ENCODE results near the gene IMMT. TPM values are rescaled to one million over a fixed set of nuclear protein-coding genes. Genes with fewer than 3 reads are reported as not detected.
A peak's percentile ranks its signal among the peaks of the same experiment; 100 is the strongest.

The IMMT gene
- total RNA-seq, 1 experiment from 2014 or later, result 97.7 TPM

DNA sequence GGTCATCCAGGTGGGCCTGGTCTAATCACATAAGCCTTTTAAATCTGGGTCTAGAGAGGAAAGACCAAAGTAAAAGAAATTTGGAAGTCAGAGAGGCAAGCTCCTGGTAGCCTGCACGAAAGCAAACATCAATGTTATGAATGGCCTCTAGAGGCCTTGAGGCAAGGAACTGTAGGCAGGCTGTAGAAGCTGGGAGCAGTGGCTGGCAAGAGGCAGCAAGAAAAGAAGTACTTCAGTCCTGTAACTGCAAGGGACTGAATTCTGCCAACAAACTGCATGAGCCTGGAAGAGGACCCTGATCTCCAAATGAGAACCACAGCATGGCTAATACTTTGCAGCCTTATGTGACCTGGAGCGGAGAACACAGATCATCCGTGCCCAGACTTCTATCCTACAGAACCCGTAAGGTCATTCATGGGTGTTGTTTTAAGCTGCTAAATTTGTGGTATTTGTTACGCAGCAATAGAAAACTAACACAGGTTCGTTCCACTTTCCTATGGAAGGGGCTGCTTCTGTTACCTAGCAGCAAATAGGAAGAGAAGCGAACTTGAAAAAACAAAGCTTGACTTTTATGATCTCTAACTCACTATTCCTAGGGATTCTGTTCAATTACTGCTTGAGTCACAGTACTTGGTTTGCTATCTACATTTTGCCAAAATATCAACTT lies 1.2 kb downstream of the IMMT start:
- BruUV-seq (replicated peaks), result no TSS peak
- peak overlapping the region; percentile 90 for H3K4me3 ChIP-seq (ENCODE audit: low read length)
- peaks cover 69% of the 10 kb centered on the region for H3K79me2 ChIP-seq (ENCODE audit: low read length)
- intact Hi-C loops (cut with micrococcal nuclease), result loop anchor here (2.0 kb wide), 1 partner anchor 247 kb away; the partner anchor contains the start of gene KDM3A
- H3K4me2 ChIP-seq (ENCODE audit: low read length), result peak overlapping the region; percentile 92
- no peak for ATAC-seq
- H3K4me1 ChIP-seq (ENCODE audit: insufficient read depth, low read length), result peaks cover 20% of the 10 kb centered on the region
- H3K9me3 ChIP-seq (ENCODE audit: low read length), result no peaks in the 10 kb centered on the region
- peaks cover 42% of the 10 kb centered on the region for H4K20me1 ChIP-seq (ENCODE audit: low read length)
- H3F3A ChIP-seq (ENCODE audit: low read length, unreplicated experiment), result no peaks in the 10 kb centered on the region
- peaks cover 10% of the 10 kb centered on the region for H3K36me3 ChIP-seq (ENCODE audit: low read depth, low read length)
- peak; percentile 29 for DNase-seq
- ChIA-PET POLR2A (ENCODE audit: unreplicated experiment) (no interaction called here), CTCF (no interaction called here)
- peak overlapping the region; percentile 98 for H3K9ac ChIP-seq (ENCODE audit: low read length)
- TF ChIP-seq EZH2phosphoT487 (IDR thresholded peaks at IDR 0.05; ENCODE audit: borderline replicate concordance, low read length), result no peak
- TF ChIP-seq, protein P1, sequence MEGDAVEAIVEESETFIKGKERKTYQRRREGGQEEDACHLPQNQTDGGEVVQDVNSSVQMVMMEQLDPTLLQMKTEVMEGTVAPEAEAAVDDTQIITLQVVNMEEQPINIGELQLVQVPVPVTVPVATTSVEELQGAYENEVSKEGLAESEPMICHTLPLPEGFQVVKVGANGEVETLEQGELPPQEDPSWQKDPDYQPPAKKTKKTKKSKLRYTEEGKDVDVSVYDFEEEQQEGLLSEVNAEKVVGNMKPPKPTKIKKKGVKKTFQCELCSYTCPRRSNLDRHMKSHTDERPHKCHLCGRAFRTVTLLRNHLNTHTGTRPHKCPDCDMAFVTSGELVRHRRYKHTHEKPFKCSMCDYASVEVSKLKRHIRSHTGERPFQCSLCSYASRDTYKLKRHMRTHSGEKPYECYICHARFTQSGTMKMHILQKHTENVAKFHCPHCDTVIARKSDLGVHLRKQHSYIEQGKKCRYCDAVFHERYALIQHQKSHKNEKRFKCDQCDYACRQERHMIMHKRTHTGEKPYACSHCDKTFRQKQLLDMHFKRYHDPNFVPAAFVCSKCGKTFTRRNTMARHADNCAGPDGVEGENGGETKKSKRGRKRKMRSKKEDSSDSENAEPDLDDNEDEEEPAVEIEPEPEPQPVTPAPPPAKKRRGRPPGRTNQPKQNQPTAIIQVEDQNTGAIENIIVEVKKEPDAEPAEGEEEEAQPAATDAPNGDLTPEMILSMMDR (conservative IDR thresholded peaks at IDR 0.05; ENCODE audit: low read depth, low read length), result 0 out of 2 replicates have a peak, but pooled peaks have one; percentile 19
- no peak for TF ChIP-seq EZH2 (IDR thresholded peaks at IDR 0.05; ENCODE audit: low read length, unreplicated experiment)
- H3K9me2 ChIP-seq (replicated peaks; ENCODE audit: low read length), result no peaks in the 10 kb centered on the region
- H3K27me3 ChIP-seq (ENCODE audit: low read length), result no peaks in the 10 kb centered on the region
- no peak overlapping the region for H3K27ac ChIP-seq (ENCODE audit: low read length)
- H2AFZ ChIP-seq (ENCODE audit: low read length), result no peak overlapping the region

DNA sequence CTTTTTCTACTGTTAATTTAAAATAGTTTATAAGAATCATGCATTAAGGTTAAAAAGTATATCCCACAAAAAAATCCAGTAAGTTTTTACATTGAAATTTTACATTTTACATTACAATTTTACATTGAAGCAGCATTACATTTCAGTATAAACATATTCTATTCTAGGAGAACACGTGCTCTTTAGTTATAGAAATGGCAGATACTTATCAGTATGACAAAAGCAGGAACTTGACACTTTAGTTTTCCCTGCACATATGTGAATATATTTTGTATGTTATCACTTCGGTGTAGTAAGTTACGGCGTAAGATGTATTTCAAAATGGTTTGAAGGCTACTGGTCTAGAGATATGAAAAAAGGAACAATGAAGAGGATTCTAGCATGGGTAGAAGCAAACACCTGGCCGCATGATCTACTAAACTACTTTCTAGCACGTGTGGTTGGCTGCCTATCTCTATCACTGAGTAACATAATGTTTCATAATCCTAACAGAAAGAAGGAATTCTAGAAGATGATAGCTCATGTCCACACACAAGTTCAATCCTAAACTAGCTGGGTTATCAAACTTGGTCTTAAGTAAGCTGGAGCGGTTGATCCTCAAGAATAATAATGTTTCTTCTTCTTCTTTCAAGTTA lies 5.4 kb downstream of the IMMT start:
- no peaks in the 10 kb centered on the region for H3F3A ChIP-seq (ENCODE audit: low read length, unreplicated experiment)
- peaks cover 16% of the 10 kb centered on the region for H3K4me1 ChIP-seq (ENCODE audit: insufficient read depth, low read length)
- H2AFZ ChIP-seq (ENCODE audit: low read length), result no peak overlapping the region
- no peak for DNase-seq
- H4K20me1 ChIP-seq (ENCODE audit: low read length), result peaks cover 71% of the 10 kb centered on the region
- H3K4me3 ChIP-seq (ENCODE audit: low read length), result no peak overlapping the region
- POLR2A ChIA-PET (ENCODE audit: unreplicated experiment), result no interaction called here
- CTCF ChIA-PET, result no interaction called here
- H3K9me2 ChIP-seq (replicated peaks; ENCODE audit: low read length), result no peaks in the 10 kb centered on the region
- H3K9me3 ChIP-seq (ENCODE audit: low read length), result no peaks in the 10 kb centered on the region
- intact Hi-C loops (cut with micrococcal nuclease), result no loop called here
- H3K27ac ChIP-seq (ENCODE audit: low read length), result no peak overlapping the region
- H3K27me3 ChIP-seq (ENCODE audit: low read length), result no peaks in the 10 kb centered on the region
- no TSS peak for BruUV-seq (replicated peaks)
- no peak for ATAC-seq
- H3K79me2 ChIP-seq (ENCODE audit: low read length), result peaks cover 99% of the 10 kb centered on the region
- TF ChIP-seq EZH2phosphoT487 (IDR thresholded peaks at IDR 0.05; ENCODE audit: borderline replicate concordance, low read length) (no peak), EZH2 (IDR thresholded peaks at IDR 0.05; ENCODE audit: low read length, unreplicated experiment) (no peak)
- TF ChIP-seq, protein P1 (conservative IDR thresholded peaks at IDR 0.05; ENCODE audit: low read depth, low read length), result no peak
- no peak overlapping the region for H3K4me2 ChIP-seq (ENCODE audit: low read length)
- peaks cover 10% of the 10 kb centered on the region for H3K36me3 ChIP-seq (ENCODE audit: low read depth, low read length)
- no peak overlapping the region for H3K9ac ChIP-seq (ENCODE audit: low read length)

DNA sequence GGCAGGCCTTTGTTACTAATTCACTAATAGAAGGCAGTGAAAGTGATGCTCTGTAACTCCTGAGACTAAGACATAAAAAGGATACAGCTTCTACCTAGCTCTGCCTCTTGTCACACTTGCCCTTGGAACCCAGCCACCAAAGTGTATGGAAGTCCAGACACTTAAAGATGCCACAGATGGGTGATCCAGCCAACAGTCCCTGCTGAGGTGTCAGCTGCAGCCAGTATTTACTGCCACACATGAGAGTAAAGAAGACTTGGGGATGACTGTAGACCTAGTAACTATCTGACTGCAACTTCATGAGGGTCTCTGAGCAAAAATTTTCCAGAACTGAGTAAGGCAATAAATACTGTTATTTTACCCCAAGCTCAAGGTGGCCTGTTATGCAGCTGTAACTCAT lies 8.8 kb downstream of the IMMT start:
- CTCF ChIA-PET, result no interaction called here

More for the DNA sequence above, 8.8 kb downstream of the IMMT start:
- H2AFZ ChIP-seq (ENCODE audit: low read length), result no peak overlapping the region
- no peak for DNase-seq
- no peaks in the 10 kb centered on the region for H3F3A ChIP-seq (ENCODE audit: low read length, unreplicated experiment)
- POLR2A ChIA-PET (ENCODE audit: unreplicated experiment), result no interaction called here
- no peaks in the 10 kb centered on the region for H3K9me2 ChIP-seq (replicated peaks; ENCODE audit: low read length)
- H3K4me1 ChIP-seq (ENCODE audit: insufficient read depth, low read length), result no peaks in the 10 kb centered on the region
- no peak for TF ChIP-seq EZH2 (IDR thresholded peaks at IDR 0.05; ENCODE audit: low read length, unreplicated experiment)
- TF ChIP-seq EZH2phosphoT487 (IDR thresholded peaks at IDR 0.05; ENCODE audit: borderline replicate concordance, low read length), result no peak
- TF ChIP-seq, protein P1 (conservative IDR thresholded peaks at IDR 0.05; ENCODE audit: low read depth, low read length), result no peak
- no TSS peak for BruUV-seq (replicated peaks)
- H3K9ac ChIP-seq (ENCODE audit: low read length), result no peak overlapping the region
- H3K27ac ChIP-seq (ENCODE audit: low read length), result no peak overlapping the region
- H3K36me3 ChIP-seq (ENCODE audit: low read depth, low read length), result peaks cover 7% of the 10 kb centered on the region
- no peak overlapping the region for H3K4me2 ChIP-seq (ENCODE audit: low read length)
- H4K20me1 ChIP-seq (ENCODE audit: low read length), result peaks cover 57% of the 10 kb centered on the region
- no peak overlapping the region for H3K4me3 ChIP-seq (ENCODE audit: low read length)
- H3K27me3 ChIP-seq (ENCODE audit: low read length), result no peaks in the 10 kb centered on the region
- ATAC-seq, result no peak
- H3K9me3 ChIP-seq (ENCODE audit: low read length), result no peaks in the 10 kb centered on the region
- intact Hi-C loops (cut with micrococcal nuclease), result no loop called here
- H3K79me2 ChIP-seq (ENCODE audit: low read length), result peaks cover 100% of the 10 kb centered on the region

All from PC-3 (cell line).